Activated CD8-positive, alpha-beta memory T cell treated with anti-CD3 and anti-CD28 coated beads for 24 hours (primary cell): Measurements from ENCODE around the gene E2F7.

Experiments
- DNase-seq: peaks from one replicate; pipeline ENCODE4 v3.0.0-alpha.2; 2020

E2F7 gene

DNA sequence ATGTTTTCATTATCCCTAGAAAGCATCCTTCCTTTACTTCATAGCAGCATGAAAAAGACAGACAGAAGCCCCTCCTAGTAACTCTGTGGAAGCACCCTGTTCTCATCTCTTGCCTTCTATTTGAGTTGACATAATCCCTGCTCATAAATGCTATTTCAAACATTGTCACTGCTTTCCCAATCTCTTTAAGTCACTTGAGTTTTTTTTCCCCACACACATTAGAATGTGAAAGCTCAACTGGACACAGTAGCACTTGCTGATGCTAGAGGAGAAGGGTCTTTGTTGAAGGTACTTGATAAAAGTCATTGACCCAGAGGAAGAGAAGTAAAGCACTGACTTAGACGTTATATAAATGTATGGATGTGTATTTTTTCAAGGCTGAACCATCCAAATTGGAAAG lies 3.0 kb downstream of the E2F7 start:
- no peak for DNase-seq

DNA sequence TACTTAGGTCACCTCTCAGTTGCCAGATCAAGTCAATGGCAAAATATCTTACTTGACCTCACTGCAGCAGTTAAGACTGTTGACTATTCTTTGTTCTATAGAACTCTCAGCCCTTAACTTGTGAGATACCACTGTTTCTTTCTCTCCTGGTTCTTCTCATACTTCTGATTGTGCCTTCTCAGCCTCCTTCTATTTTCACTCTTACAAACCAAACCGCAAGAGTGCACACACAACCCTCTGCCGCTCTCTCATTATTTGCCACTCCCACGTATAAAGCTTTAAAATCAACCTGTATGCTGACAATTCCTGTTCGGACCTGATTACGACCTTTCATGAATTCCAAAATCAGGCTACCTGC lies 4.5 kb downstream of the E2F7 start:
- no peak for DNase-seq

DNA sequence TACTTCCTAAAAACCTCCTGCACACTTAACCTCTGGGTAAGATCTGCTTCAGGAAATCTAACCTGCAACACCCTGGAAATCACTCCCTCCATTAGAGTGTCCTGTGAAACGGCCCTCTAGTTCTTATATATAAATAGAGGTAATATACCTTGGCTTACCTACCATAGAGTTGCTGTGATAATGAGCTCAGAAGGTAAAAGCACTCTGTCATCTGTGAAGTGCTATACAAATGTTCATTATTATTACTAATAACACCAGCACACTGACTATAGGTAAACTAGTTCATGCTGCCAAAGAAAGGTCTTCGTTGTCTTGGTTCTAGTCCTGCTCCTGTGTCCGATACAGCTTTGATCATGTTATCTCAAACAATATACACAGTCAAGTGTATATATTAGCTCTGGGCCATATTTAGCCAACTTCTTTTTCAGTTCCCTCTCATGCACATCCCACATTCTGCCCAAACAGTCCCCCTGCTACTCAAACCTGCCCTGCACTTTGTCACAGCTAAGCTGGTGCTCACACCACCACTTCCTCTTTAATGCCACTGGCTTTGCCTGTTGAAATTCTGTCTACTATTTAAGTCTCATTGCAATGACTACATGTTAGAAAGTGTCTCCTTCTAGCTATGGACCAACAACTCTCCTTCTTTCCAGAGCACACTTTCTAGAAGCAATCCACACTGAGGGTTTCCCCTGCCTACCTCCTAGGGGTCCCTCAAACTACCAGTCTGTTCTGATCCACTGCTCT lies 5.1 kb downstream of the E2F7 start:
- DNase-seq, result no peak

DNA sequence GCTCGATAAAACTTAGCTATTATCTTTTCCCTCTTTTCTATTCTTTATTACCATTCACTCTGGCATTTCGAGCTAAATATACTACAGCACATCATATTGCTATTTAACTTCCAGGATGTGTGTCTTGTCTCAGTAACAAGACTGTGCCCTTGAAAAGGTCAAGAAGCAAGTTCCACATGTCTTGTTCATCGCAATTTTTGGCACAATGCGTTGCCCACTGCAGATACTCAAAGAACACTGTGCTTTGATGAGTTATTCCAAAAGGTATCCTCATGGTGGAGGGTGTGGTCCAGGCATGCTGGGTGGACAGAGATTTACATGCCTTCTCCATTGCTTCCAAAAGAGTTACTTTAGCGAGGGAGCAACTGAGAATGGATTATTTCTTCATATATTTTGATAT lies 6.6 kb downstream of the E2F7 start:
- DNase-seq, result no peak

DNA sequence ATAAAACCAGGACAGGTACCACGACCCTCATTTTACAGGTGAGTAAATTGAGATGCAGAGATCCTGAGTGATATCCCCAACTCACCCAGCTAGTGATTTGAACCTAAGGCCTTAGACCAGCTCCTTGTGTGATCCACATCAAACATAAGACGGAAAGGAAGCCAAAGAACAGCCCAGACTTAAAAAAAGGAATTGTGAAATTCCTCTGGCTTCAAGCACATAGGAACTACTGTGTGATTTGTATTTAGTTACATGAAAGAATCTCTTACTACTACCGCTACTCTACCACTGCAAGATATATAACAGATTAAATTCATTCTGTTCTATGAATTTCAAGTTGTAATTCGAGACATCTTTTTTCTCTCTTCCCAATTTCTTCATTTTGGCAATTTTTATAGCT lies 10.5 kb downstream of the E2F7 start:
- DNase-seq, result no peak

DNA sequence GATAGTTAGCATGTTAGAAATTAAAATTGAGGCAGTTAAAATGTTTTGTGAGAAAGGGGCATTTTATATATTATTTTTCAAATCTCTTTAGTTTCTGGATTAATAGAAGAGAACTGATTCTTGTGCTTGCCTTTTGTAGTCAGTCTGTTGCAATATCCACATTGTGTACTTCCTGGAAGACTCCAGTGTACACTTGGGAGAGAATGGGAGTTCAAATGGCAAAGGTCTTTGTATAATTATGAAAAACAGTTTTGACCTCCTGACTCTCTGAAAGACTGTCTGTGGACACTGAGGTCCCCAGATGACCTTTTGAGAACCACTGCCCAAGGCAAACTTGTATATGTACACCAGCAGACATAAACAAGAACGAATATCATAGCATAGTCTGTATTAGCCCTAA lies 12.1 kb downstream of the E2F7 start:
- DNase-seq, result no peak

DNA sequence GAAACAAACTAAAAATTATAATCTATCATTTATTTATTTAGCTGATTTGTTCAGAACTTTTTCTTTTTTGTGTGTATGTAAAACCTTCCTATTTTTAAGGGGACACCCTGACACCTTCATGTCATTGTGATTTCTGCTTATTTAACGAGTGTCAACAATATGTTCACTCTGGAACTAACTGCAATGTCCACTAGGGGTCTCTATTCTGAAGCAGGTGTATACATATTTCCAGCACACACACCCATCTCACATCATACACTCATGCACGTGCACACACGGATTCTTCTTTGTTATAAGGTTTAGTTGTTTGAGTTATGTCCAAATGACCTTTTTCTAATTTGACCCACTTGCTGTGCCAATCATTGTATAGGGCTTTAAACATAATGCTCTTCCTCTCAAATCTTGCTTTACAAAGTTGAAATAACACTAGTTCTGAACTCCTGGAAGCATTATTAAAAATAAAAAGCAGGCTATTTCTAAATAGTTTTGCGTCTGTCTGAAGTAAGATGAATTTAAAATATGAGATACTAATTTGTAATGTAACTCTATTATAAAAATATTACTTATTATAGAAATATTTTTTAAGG lies 15.5 kb downstream of the E2F7 start:
- DNase-seq, result no peak

DNA sequence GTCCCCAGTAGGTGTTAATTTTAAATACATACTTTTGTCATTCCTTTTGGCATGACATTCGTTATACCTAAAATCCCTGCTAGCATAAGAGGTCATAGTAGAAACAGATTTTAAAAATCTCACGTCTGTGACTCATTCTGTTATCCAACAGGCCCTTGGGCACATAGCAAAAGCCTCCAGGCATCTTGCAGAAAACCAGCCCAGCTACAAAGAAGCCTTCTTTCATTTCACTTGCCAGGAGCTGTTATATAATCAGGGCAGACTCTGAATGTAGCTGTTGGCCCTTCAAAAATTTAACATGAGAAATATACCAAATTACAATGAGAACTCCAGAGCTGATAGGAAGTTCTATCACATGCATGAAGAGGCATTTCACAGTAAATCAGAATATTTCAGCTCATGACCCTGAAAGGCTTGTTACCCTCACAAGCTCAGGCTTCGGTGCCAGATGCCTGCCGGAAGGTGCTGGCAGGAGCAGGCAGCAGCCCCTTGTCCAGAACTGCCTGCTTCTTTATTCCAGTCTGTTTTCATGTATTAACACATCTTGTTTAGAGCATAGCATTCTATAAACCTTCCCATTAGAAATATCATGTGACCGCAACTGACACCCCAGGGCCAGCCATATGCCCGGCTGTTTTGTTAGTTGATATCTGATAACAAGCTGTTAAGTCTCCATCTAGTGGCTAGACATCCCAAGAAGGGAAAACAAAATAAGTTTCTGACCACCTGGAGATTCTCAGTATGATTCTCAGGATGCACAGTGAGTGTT lies 17.8 kb downstream of the E2F7 start:
- no peak for DNase-seq

DNA sequence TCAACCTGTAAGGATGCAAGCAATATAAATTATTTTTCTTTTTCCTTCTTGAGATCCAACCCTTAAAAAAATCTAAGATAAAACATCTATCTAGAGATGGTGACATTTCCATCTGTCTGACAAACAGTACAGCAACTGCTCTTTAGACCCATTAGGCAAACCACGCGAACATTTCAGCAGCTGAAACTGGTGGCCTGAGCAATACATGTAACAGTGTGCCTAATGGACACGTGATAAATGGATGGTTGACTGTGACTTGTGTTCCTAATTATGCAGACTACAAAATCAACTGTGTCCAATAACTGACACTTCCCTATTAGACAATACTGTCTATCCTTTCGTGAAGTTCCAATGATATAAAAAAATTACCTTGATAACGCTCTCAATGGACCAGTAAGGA lies 18.9 kb downstream of the E2F7 start:
- DNase-seq, result no peak

DNA sequence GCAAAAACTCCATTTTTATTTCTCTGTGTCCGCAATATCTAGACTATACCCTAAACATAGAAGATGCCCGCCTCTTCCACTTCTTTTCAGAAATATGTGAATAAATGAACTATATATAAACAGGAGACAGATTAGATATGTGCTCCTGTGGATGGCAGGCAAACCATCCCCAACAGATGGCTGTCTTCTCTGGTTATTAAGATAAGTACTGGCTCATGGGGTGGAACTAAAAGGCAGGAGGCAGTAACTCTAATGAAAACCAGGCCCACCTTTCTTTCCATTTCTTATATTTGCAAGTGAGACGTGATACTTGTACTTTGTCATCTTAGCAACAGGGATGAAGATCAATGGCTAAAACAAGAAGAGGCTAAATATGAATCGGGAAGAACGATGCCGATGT lies 20.2 kb downstream of the E2F7 start:
- DNase-seq, result no peak

DNA sequence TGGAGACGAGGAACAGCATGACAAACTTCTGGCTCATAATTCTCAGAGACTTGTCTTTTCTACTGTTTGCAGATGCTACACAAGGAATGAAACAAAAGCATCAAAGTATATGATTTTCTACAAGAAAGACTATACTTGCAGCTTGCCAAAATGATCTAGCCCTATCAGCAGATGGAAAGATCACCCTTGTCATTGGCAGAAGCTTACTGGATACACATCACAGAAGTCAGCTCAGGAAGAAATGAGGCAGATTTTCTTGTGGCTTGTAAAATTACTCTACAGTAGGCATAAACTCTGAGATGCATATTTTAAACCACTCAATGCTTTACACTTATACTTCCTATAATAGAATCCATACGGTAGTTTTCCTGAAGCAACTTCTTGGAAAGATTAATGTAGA lies 20.6 kb downstream of the E2F7 start:
- no peak for DNase-seq

DNA sequence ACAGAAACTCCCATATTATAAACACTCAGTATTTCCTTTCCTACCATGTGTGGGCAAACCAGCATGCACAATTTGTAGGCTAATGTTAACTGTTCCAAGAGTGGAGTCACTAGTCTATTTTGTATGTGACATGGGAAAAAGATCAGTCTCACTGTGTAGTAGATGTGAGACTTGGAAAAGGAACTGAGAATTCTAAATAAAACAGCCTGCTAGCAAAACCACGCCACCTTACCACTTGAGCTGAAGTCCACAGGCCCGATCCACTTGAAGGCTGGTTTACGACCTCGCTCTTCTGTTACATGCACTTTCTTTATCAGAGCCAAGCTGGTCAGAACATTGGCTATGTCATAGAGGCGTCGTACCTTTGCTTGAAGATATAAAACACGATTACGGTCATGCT lies 22.5 kb downstream of the E2F7 start:
- DNase-seq, result no peak

DNA sequence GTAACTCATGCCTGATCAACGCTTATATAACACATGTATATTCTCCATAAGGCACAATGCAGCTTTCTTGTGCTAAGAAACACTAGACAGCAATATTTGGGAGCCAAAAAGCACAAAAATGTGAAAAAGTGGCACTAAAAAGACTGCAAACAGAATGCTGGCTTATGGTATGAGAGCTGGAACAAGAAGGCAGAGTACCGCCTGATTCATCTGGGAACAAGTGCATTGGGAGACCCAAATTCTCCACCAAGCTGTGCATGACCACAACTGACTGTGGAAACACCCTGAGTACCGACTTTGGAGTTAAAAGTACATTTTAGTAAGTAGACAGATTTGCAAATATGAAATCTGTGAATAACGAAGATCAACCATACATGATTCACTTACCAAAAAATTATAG lies 25.1 kb downstream of the E2F7 start:
- no peak for DNase-seq

DNA sequence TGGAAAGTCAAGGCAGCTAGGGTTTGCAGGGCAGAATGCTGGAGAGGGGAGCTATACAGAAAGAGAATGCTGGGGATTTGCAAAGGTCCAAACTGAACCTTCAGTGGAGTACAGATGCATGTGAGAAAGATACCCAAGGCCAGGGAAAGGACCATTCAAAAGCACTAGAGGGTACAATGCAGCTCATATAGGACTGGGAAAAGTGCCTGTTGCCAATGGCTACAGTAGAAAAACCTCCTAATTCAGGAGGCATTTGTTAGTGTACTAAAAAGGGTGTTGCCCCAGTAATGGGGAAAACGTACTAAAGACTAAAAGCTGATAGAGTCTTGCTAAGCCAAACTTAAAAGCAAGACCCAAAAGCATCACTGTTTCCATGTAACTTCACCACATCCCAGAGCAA lies 30.1 kb downstream of the E2F7 start:
- no peak for DNase-seq

DNA sequence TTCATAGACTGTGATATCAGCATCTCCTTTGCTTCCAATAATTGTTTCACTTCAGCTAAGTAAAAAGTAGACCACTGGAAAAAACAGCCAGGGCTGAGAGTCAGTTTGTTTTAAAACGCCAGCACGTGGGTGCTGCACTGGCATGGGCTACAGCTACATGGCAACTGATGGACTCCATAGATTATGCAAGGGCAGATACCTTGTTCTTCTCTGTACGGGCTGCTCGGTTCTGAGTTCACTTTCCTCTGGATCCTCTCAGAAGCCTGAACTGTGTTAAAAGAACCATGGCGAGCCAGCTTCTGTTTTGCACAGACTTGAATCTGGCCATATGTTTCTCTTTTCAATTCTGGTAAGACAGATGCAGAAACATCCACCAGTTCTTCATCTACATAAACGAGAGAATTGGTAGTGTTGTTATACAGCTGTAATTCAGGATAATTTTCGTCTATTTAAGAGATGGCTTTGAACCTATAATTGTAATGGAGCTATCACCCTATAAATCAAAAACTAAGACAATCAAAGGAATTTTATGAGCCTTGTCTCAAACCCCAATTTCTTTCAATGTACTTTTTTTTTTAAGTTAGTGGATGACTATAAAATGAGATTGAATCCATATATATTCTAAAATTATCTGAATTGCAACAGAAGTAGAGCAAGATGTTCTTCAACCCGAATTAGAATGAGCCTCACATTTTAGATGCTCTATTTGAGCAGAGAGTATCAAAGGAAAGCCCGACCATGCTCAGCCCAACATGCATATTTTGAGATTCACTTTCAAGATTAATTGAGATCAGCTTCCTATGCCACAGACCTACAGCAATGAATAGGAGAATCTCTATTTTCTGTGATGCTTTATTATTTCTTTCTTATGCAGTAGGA lies 31.5 kb downstream of the E2F7 start:
- DNase-seq, result no peak

DNA sequence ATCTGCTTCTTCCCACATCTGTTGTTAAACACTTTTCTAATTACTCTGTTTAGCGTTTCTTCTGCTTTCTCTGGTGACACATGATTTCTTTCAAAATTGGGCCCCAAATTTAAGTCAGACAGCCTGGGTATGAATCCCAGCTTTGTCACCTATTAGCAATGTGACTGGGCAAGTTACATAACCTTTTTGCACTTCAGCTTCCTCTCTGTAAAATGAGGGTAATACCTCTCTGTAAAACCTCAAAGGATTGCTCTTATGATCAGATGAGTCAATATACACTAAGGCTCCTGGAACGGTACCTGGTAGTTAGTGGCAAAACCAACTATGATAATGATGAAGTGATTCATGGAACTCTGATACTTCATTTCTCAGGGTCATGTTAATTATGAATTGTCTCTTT lies 33.0 kb downstream of the E2F7 start:
- no peak for DNase-seq

DNA sequence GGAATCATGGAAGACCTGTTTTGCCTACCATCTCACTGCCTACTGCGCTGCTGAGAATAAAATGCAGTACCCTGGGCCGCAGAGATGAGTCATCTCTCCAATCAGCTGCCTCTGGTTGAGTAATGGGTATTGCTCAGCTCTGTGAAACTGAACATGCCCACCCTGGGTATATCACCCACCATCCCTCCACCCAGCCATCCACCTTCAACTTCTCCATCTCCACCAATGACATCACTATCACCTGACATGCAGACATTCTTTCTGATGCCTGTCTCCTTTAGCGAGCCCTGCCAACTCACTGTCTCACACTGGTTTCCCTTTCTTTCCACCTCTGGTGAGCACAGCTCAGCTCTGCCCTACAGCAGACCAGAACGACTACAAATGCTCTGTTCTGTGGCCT lies 33.6 kb downstream of the E2F7 start:
- no peak for DNase-seq

DNA sequence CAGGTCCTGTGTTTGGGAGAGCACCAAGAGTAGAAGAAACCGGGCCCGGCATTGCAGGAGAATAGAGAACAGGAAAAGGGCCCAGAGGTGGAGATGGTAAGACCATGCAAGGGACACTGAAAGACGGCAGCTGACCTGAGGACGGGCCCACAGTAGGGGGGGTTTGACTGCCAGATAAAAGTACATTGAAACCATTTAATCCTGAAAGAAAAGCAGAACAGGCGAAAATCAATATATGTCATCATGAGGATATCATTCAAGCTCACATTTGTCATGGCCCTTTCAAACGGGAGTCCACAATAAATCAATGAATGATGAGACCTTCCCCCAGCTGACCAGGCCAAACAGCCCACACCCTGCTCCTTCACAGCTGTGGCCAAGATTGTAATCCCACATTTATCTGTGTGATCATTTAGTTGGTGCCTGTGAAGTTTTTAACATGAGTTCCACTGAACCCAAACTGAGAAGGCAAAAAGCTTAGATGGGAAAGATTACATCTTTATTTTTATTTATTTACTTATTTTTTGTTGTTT lies 39.5 kb downstream of the E2F7 start:
- DNase-seq, result no peak

DNA sequence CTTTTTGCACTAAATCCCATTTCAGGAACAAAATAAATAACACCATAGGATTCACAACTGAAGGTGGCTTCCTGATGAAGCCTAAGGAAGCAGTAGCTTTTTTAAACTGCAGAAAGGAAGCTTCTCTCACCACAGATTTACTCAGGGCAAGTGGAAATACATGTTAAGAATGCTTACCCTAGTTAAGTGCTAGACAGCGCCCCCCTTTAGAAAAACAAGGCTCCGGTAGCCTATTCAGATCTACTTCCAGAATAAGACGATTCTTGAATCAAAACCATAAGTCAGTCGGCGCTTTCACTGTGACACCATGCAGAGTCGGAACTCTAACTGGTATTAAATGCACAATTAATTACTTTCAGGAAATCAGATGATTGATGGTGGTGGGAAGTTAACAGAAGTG lies 41.9 kb downstream of the E2F7 start:
- no peak for DNase-seq

DNA sequence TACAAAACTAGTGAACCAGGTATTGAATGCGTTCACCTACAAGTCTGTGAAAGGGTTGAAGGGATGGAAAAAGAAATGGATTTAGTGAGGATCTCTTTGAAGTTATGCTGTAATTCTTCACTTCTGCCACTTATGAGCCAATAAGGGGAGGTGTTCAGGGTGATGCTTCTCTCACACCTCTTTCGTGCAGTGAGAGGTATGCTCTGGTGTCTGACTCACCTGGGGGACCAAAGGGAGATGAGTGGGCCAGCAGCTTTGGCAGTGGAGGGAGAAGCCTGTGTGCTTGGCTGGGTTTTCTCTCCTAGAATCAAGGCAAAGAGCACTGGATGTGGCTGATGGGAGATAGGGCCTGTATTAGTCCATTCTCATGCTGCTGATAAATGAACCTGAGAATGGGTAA lies 45.4 kb downstream of the E2F7 start:
- DNase-seq, result no peak

DNA sequence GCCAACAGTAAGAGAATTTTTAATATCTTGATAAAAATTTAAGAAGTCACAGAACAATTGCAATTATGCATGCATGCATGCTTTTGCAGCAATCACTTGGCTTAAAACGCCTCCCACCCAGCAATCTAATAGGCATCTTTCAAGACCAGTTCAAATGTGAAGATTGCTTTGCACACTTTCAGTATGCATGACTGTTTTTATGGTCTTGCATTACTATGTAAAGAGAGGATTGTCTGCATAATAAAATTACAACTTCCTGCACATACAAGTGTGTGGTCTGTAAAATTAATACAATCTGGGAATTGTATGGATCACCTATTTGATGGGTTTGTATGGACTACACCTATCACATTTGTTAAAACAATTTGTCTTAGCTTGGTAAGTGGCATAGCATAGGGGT lies 48.8 kb downstream of the E2F7 start:
- DNase-seq, result no peak

DNA sequence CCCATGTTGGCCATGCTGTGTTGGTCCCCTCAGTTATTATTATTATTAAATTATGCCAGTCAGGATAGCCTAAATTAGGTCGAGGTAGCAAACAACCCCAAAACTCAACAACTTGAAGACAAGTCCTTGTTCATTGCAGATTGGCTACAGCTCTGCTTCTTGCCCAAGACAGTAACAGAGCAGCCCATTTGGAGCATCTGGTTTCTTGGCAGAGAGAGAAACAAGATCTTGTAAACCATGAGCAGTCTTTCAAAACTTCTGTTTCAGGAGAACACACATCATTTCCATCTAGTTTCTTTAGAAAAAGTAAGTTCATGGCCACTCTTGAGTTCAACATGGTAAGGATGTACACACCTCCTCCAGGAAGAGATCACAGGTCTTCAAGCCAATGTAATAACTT lies 52.3 kb downstream of the E2F7 start:
- DNase-seq, result no peak
